HT-29 (cell line): ENCODE data around the gene TAF11L10. TPM values are rescaled to one million over a fixed set of nuclear protein-coding genes. Genes with fewer than 3 reads are reported as not detected.
"Not testable (repeated sequence)": the region's sequence is repeated elsewhere in the genome, so short reads cannot be mapped to it uniquely, and the experiment has no call there.

ENCODE experiments used
- DNase-seq: peaks from one replicate; pipeline ENCODE4 v3.0.0-alpha.2; 2015; ENCODE audit warnings: low spot score
- small RNA-seq: library from RNA; depleted of rRNA; stranded (forward); fragments of <200 nt; gene quantifications from one replicate; pipeline ENCODE3, GENCODE V24; 2014
- total RNA-seq: library from RNA; depleted of rRNA; stranded (reverse); fragments of >200 nt; shearing (Covaris generic); gene quantifications from 2 replicates; pipeline ENCODE4 v1.2.3, GENCODE V29; 2014; rRNA removed

TAF11L10 gene
- total RNA-seq: not detected in 2 replicates

GRCh38 chr5:17597728-17598127 is at the start of gene TAF11L10:
TSS of gene TAF11L10 (minus strand) at chr5:17597828.
- DNase-seq: not testable (repeated sequence)

- no peak for DNase-seq
Measured at GRCh38 chr5:17634160-17634559, 36.5 kb upstream of the TAF11L10 start, which contains the start of gene TAF11L14. TSS of gene TAF11L14 (plus strand) at chr5:17634460.

- not testable (repeated sequence) for DNase-seq
Measured at GRCh38 chr5:17631788-17632187, 34.2 kb upstream of the TAF11L10 start, which contains the start of gene TAF11L13. TSS of gene TAF11L13 (plus strand) at chr5:17632088.

- DNase-seq: no peak
Measured at GRCh38 chr5:17625686-17626085, 28.1 kb upstream of the TAF11L10 start.

- DNase-seq: no peak
Measured at GRCh38 chr5:17620627-17621026, 23.0 kb upstream of the TAF11L10 start.

GRCh38 chr5:17619354-17619753 is 21.7 kb upstream of the TAF11L10 start:
- DNase-seq: no peak

GRCh38 chr5:17614872-17615605 is 17.4 kb upstream of the TAF11L10 start:
- no peak for DNase-seq

GRCh38 chr5:17610092-17610491 is 12.5 kb upstream of the TAF11L10 start, which contains the start of gene TAF11L12:
TSS of gene TAF11L12 (plus strand) at chr5:17610392.
- not testable (repeated sequence) for DNase-seq

GRCh38 chr5:17607461-17607860 is 9.8 kb upstream of the TAF11L10 start:
- not testable (repeated sequence) for DNase-seq

- no peak for DNase-seq
Measured at GRCh38 chr5:17604951-17605350, 7.3 kb upstream of the TAF11L10 start.

- not testable (repeated sequence) for DNase-seq
Measured at GRCh38 chr5:17603880-17604279, 6.3 kb upstream of the TAF11L10 start, which contains the start of gene TAF11L11. TSS of gene TAF11L11 (plus strand) at chr5:17604183.

- DNase-seq: not testable (repeated sequence)
Measured at GRCh38 chr5:17594255-17594654, 3.4 kb downstream of the TAF11L10 start, which contains the start of gene TAF11L9. TSS of gene TAF11L9 (minus strand) at chr5:17594394.

- DNase-seq: not testable (repeated sequence)
Measured at GRCh38 chr5:17590860-17591259, 6.8 kb downstream of the TAF11L10 start, which contains the start of gene TAF11L8. TSS of gene TAF11L8 (minus strand) at chr5:17590960.

- DNase-seq: not testable (repeated sequence)
Measured at GRCh38 chr5:17585658-17586057, 12.0 kb downstream of the TAF11L10 start, which contains the start of gene TAF11L7. TSS of gene TAF11L7 (minus strand) at chr5:17585758.

Small RNAs within 50 kb of the gene (small RNA-seq; reads per million reads assigned to genes)
- not detected for gene AC233724.1
- not detected for gene AC233724.3
- not detected for gene AC233724.4
- not detected for gene AC233724.6
- not detected for gene AC233724.7

Other genes with a start within 250 kb of the TAF11L10 start
- gene TAF11L2, start 99.6 kb downstream of the TAF11L10 start, total RNA-seq: not detected in 2 replicates
- not detected in 2 replicates for gene TAF11L3, start 79.5 kb downstream of the TAF11L10 start, total RNA-seq
- gene TAF11L4, start 76.0 kb downstream of the TAF11L10 start, total RNA-seq: not detected in 2 replicates
- gene TAF11L5, start 72.6 kb downstream of the TAF11L10 start, total RNA-seq: not detected in 2 replicates
- not detected in 2 replicates for gene TAF11L6, start 69.2 kb downstream of the TAF11L10 start, total RNA-seq
- gene TAF11L7, start 12.1 kb downstream of the TAF11L10 start, total RNA-seq: not detected in 2 replicates
- not detected in 2 replicates for gene TAF11L8, start 6.9 kb downstream of the TAF11L10 start, total RNA-seq
- not detected in 2 replicates for gene TAF11L9, start 3.4 kb downstream of the TAF11L10 start, total RNA-seq
- gene TAF11L11, start 6.4 kb upstream of the TAF11L10 start, total RNA-seq: not detected in 2 replicates
- gene TAF11L12, start 12.6 kb upstream of the TAF11L10 start, total RNA-seq: not detected in 2 replicates
- gene TAF11L13, start 34.3 kb upstream of the TAF11L10 start, total RNA-seq: not detected in 2 replicates
- not detected in 2 replicates for gene TAF11L14, start 36.6 kb upstream of the TAF11L10 start, total RNA-seq